ENCODE measurements around the gene ZNF791. TPM values are rescaled to one million over a fixed set of nuclear protein-coding genes. Genes with fewer than 3 reads are reported as not detected.
"Not testable (repeated sequence)": the region's sequence is repeated elsewhere in the genome, so short reads cannot be mapped to it uniquely, and the experiment has no call there.

ZNF791 gene
- total and polyA plus RNA-seq, 2 experiments from 2014 or later: 11.5 to 16.2 TPM

- H3K79me2 ChIP-seq: peaks cover 91% of the 10 kb centered on the region
- no peak overlapping the region for H3K4me3 ChIP-seq
- H3K9me2 ChIP-seq (replicated peaks; ENCODE audit: insufficient read depth): no peaks in the 10 kb centered on the region
- H3K9me3 ChIP-seq (ENCODE audit: low read depth): no peaks in the 10 kb centered on the region
- H3K4me2 ChIP-seq: no peak overlapping the region
- H3K27ac ChIP-seq: no peak overlapping the region
- DNase-seq (ENCODE audit: low spot score): no peak
- no peaks in the 10 kb centered on the region for H3K27me3 ChIP-seq
- no peak overlapping the region for H2AFZ ChIP-seq
- no peak for TF ChIP-seq EZH2 (IDR thresholded peaks at IDR 0.05; ENCODE audit: borderline replicate concordance)
- TF ChIP-seq CTCF (IDR thresholded peaks at IDR 0.05; ENCODE audit: poor library complexity): no peak
- TF ChIP-seq EZH2phosphoT487 (IDR thresholded peaks at IDR 0.05; ENCODE audit: low read depth, severe bottlenecking, unreplicated experiment): no peak
- H4K20me1 ChIP-seq (ENCODE audit: insufficient read depth, poor library complexity, severe bottlenecking): peaks cover 40% of the 10 kb centered on the region
- 91% methylated on average over 4 of the region's 4 CpGs for WGBS (ENCODE audit: low lambda C conversion rate, missing lambda C conversion rate)
- H3K4me1 ChIP-seq (ENCODE audit: insufficient read depth): no peaks in the 10 kb centered on the region
- H3K36me3 ChIP-seq (replicated peaks; ENCODE audit: insufficient read depth, low read depth): no peaks in the 10 kb centered on the region
Measured at GRCh38 chr19:12617646-12618045, 6.9 kb downstream of the ZNF791 start.

GRCh38 chr19:12621253-12622024, 10.7 kb downstream of the ZNF791 start:
- H4K20me1 ChIP-seq (ENCODE audit: insufficient read depth, poor library complexity, severe bottlenecking): peaks cover 25% of the 10 kb centered on the region
- H3K4me1 ChIP-seq (ENCODE audit: insufficient read depth); H3K4me2 ChIP-seq; H3K27me3 ChIP-seq; DNase-seq (ENCODE audit: low spot score); H2AFZ ChIP-seq; H3K36me3 ChIP-seq (replicated peaks; ENCODE audit: insufficient read depth, low read depth); H3K9me2 ChIP-seq (replicated peaks; ENCODE audit: insufficient read depth); H3K27ac ChIP-seq; H3K4me3 ChIP-seq: not testable (repeated sequence)
- peaks cover 67% of the 10 kb centered on the region for H3K79me2 ChIP-seq
- H3K9me3 ChIP-seq (ENCODE audit: low read depth): peaks cover 15% of the 10 kb centered on the region
- WGBS (ENCODE audit: low lambda C conversion rate, missing lambda C conversion rate): 96% methylated on average over 8 of the region's 26 CpGs

GRCh38 chr19:12623361-12624031, 12.8 kb downstream of the ZNF791 start:
- Histone ChIP-seq H3K79me2 (peaks cover 47% of the 10 kb centered on the region), H3K27me3 (no peaks in the 10 kb centered on the region), H3K36me3 (replicated peaks; ENCODE audit: insufficient read depth, low read depth) (peaks cover 17% of the 10 kb centered on the region), H3K4me1 (ENCODE audit: insufficient read depth) (no peaks in the 10 kb centered on the region), H4K20me1 (ENCODE audit: insufficient read depth, poor library complexity, severe bottlenecking) (peaks cover 7% of the 10 kb centered on the region), H3K4me2 (no peak overlapping the region), H3K9me2 (replicated peaks; ENCODE audit: insufficient read depth) (no peaks in the 10 kb centered on the region), H3K9me3 (ENCODE audit: low read depth) (peaks cover 32% of the 10 kb centered on the region), H2AFZ (no peak overlapping the region), H3K4me3 (no peak overlapping the region), H3K27ac (no peak overlapping the region)
- no peak for DNase-seq (ENCODE audit: low spot score)
- WGBS (ENCODE audit: low lambda C conversion rate, missing lambda C conversion rate): 97% methylated on average over 4 of the region's 4 CpGs
- TF ChIP-seq EZH2 (IDR thresholded peaks at IDR 0.05; ENCODE audit: borderline replicate concordance) (no peak), EZH2phosphoT487 (IDR thresholded peaks at IDR 0.05; ENCODE audit: low read depth, severe bottlenecking, unreplicated experiment) (no peak), CTCF (IDR thresholded peaks at IDR 0.05; ENCODE audit: poor library complexity) (no peak)

GRCh38 chr19:12626958-12627357, 16.2 kb downstream of the ZNF791 start:
- no peak overlapping the region for H3K4me3 ChIP-seq
- 86% methylated on average over 8 of the region's 8 CpGs for whole genome bisulfite sequencing (ENCODE audit: low lambda C conversion rate, missing lambda C conversion rate)
- no peak for DNase-seq (ENCODE audit: low spot score)
- no peaks in the 10 kb centered on the region for H4K20me1 ChIP-seq (ENCODE audit: insufficient read depth, poor library complexity, severe bottlenecking)
- peaks cover 27% of the 10 kb centered on the region for H3K79me2 ChIP-seq
- no peak overlapping the region for H3K4me2 ChIP-seq
- no peaks in the 10 kb centered on the region for H3K9me2 ChIP-seq (replicated peaks; ENCODE audit: insufficient read depth)
- H3K9me3 ChIP-seq (ENCODE audit: low read depth): peaks cover 41% of the 10 kb centered on the region
- no peak for TF ChIP-seq EZH2 (IDR thresholded peaks at IDR 0.05; ENCODE audit: borderline replicate concordance)
- no peak for TF ChIP-seq EZH2phosphoT487 (IDR thresholded peaks at IDR 0.05; ENCODE audit: low read depth, severe bottlenecking, unreplicated experiment)
- TF ChIP-seq CTCF (IDR thresholded peaks at IDR 0.05; ENCODE audit: poor library complexity): no peak
- peaks cover 26% of the 10 kb centered on the region for H3K36me3 ChIP-seq (replicated peaks; ENCODE audit: insufficient read depth, low read depth)
- no peak overlapping the region for H3K27ac ChIP-seq
- no peak overlapping the region for H2AFZ ChIP-seq
- no peaks in the 10 kb centered on the region for H3K4me1 ChIP-seq (ENCODE audit: insufficient read depth)
- no peaks in the 10 kb centered on the region for H3K27me3 ChIP-seq

All from hepatocyte (in vitro differentiated cells).